ENCODE measurements around the gene C11orf98. TPM values are rescaled to one million over a fixed set of nuclear protein-coding genes. Genes with fewer than 3 reads are reported as not detected.
"Not testable (repeated sequence)": the region's sequence is repeated elsewhere in the genome, so short reads cannot be mapped to it uniquely, and the experiment has no call there.

C11orf98 gene
- 30.4 TPM for total RNA-seq
- long read RNA-seq, transcript C11orf98-201 (4 exons, 654 nt) = major isoform, 13 of 14 reads
- long read RNA-seq, partial matches to known transcripts = 0 of 14 reads
- long read RNA-seq, other reads (novel, unspliced or antisense) = 1 of 14 reads

DNA sequence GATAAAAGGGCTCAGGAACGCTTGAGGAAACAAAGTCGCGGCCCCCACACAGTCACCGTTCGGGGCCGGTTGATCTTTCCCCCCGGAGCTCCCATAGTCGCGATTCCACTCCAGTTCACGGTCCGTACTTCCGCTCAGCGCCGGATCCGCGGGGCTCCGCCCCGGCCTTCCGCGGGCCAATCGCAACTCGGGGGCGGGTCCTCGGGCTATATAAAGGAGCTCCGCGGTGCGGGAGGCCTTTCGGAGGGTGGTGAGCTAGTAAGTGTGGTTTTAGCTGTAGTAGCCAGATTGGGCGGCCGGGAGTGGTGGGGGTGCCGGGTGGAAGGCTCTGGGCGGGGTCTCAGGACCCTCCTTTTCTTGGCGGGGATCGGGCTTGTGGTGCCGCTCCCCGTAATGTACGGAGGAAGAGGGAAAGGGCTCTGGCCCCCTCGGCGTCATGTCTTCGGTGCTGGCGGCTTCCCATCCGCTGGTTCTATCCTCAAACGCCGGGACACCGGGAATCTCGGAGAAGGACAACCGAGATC, at the start of gene C11orf98, which contains the start of gene CSKMT:
Gene C11orf98, minus strand, starts transcription at position 136 of the 524 bp plus-strand sequence. Its CDS starts 41 bp downstream, at position 95.
Gene CSKMT, plus strand, starts transcription at position 238 of the 524 bp plus-strand sequence. CDS start 568 bp downstream, outside the sequence.
- intact Hi-C loops (cut with DNase I) = no loop called here
- DNase-seq = peak; percentile 96
- peak; percentile 98 for ATAC-seq (ENCODE audit: poor library complexity)

DNA sequence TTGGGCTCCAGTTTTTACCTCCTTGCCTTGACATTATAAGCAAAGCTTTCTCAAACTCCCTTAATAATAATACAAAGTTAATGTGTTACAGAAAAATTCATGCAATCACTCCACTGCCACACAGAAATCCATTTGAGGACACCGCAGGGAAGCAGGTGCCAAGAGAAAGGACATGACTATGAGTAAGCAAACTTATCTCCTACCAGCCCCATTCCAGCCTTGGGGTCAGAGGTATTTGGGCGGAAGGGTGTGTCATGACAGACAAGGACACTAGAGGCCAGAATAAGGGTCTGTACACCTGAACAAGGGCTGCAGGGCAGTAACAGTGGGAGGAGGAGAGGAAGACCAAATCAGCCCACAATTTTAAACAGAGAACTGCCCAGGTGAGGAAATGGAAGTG, 48.3 kb upstream of the C11orf98 start:
- intact Hi-C loops (cut with DNase I) = no loop called here
- DNase-seq (no peak), ATAC-seq (ENCODE audit: poor library complexity) (peak; percentile 10)

DNA sequence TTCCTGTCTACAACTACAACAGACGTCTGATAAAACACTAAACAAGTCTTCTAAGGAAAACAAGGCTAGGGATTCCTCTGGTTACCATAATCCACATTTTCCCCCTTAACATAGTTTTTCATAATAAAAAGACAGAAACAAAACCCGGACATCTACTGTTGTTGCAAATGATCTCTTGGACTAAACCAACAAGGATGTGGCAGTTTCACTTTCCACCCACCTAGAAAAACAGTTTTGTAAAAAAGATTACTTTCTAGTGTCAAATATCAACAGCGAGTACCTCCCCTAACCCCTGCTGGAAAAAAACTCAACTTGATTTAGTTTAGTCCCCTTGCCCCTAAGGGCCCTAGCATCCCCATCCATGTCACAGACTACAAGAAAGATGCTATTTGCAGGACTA, 47.9 kb upstream of the C11orf98 start:
- no peak for DNase-seq
- intact Hi-C loops (cut with DNase I) = no loop called here
- no peak for ATAC-seq (ENCODE audit: poor library complexity)

DNA sequence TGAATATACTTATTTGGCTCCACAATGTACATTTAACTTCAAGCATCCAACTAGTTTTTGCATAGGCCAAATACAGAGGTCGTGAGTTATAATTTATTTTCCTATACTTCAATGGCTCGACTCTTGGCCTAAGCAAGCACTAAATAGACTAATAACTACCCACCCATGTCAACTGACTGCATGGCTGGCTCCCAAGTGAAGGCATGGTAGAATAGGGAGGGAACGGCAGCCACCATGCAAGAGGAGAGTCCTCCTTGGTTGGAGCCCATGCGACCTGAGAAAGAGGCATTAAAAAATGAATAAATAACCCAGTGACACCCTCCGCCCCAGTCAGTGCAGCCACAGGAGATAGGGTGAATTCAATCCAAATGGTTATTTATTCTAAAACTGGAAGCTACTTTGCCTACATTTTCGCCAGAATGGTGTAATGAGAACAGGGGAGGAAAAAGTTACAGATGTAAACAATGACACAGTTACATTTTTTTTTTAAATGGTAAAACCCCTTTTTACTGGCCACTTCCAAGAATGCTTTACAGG, 47.3 kb upstream of the C11orf98 start:
- no peak for ATAC-seq (ENCODE audit: poor library complexity)
- intact Hi-C loops (cut with DNase I) = no loop called here
- DNase-seq = no peak

DNA sequence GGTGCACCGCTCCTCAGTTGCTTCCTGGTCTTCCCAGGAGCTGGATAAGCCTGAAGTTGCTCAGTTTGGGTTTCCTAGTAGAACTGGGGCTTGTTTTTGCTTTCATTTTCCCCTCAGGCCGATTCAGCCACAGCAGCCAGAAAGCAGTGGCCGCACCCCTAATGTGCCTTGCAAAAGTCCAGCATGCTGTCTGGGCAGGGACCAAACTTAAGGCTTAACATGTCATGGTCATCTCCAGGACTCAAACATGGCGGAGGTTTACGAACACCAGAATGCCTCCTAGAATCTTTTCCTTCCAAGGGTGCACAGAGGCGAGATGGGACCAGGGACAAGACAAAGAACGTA, 45.0 kb upstream of the C11orf98 start:
- DNase-seq (no peak), ATAC-seq (ENCODE audit: poor library complexity) (no peak)
- intact Hi-C loops (cut with DNase I) = no loop called here

DNA sequence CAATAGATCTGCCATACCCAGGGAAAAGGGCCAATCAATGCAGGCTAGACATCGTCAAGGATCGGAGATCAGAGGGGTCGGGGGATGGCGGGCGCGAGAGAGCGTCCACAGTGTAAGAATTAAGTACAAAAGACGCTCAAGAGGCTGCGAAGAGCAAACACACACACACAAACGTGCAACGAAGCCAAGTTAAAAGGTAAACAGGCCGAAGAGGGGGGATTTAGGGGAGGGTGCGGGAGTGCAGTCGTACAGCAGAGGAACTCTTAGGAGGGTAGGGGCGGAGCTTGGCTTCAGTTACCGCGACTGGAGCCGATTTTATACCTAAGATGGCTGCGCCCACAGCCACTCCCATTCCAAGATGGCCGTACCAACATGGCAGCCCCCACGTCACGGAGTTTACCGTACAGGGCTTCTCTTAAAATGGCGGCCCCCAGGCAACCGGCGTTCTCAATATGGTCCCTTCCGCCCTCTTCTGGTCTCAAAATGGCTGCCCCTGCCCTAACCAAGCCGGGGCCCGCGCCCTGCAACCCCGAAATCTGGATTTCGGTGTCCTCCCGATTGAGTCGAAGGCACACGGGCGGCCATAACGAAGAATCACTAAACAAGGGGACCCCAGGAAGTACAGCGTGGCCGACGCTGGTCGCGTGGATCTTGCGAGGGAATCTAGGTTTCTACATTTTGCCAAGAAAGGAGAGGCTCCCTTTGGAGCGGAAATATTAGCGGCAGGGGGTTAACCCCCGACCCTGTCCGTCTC, 44.4 kb upstream of the C11orf98 start:
- DNase-seq (peak; percentile 99), ATAC-seq (ENCODE audit: poor library complexity) (peak; percentile 85)
- intact Hi-C loops (cut with DNase I) = no loop called here

DNA sequence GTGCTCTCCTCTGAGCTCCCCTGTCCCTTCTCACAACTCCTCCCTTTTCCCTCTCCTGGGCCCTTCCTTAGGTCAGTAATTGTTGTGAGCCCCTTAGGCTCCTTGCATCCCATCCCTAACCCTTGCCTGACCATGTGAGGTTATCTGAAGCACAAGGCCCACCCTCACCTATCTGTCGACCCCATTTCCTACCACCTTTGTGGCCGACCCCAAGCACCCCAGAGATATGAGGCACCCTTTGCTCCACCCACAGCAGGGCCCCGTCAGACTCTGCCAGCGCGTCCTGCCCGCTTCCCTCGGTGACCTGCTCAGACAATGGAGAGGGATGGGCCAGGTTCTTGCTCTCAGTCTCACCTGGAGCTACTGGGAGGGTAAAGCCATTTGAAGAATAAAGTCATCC, 43.8 kb upstream of the C11orf98 start:
- intact Hi-C loops (cut with DNase I) = no loop called here
- DNase-seq (no peak), ATAC-seq (ENCODE audit: poor library complexity) (no peak)

DNA sequence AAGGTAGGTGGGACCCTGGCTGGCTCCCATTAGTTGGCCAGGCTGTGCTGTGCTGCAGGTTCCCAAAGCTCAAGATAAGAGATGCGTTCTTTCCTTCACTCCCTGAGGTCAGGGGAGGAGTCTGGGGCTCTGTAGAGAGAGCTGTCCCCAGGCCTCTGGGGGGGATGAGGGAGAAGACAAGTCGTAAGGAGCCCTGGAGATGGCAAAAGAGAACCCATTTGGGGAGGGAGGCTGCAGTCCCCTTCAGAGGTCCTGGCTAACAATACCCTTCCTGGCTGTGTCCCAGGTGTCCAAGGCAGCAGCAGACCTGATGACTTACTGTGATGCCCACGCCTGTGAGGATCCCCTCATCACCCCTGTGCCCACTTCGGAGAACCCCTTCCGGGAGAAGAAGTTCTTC, 43.4 kb upstream of the C11orf98 start:
- DNase-seq (no peak), ATAC-seq (ENCODE audit: poor library complexity) (no peak)
- intact Hi-C loops (cut with DNase I) = no loop called here

DNA sequence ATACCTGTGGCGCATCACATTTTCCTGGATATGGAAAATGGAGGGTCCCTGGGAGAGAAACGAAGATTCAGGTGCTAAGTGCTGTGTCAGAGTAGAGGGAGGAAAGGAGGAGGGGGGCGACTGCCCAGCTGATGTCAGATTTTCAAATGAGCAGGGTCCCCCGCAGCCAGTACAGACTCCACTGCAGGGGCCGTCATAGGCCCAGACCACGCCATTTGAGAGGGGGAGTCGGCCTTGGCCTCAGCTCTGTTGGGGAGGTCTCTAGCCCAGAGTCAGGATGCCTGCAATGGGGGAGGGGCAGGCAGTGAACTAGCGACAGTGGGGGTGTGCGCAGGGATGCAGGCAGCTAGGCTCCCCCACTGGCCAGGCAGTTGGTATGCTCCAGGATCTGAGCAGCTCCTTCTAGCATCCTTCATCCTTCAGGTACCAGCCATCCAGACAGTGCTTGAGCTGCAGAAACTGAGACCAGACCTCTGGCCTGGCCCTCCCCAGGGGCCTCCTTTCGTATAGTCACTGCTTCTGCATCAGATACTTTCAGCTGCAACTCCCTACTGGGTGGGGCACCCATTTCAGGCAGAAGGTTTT, 42.4 kb upstream of the C11orf98 start, which contains the start of the genes BSCL2 and GNG3:
Gene BSCL2, minus strand, starts transcription at position 148 of the 585 bp plus-strand sequence. CDS start 229 bp downstream, outside the sequence.
Gene GNG3, plus strand, starts transcription at position 400 of the 585 bp plus-strand sequence. CDS start 620 bp downstream, outside the sequence.
- no peak for ATAC-seq (ENCODE audit: poor library complexity)
- no peak for DNase-seq
- intact Hi-C loops (cut with DNase I) = no loop called here

DNA sequence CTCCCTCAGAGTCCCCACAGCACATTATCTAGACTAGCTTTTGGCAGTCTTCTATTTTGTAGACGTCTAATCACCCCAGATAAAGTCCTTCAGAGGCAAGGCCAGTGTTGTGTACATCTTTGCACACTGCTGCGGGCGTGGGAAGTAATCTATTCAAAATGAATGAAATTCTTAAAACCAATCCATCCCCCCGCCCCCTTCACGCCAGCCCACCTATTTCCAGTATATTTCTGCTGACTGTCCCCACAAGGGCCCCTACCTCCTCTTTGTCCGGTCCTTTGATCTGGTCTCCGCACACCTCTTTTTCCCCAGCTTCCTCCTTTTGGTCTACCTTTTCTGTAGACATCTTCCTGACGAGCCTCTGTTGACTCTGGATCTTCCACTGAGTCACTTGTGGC, 41.8 kb upstream of the C11orf98 start:
- intact Hi-C loops (cut with DNase I) = no loop called here
- DNase-seq (no peak), ATAC-seq (ENCODE audit: poor library complexity) (no peak)

DNA sequence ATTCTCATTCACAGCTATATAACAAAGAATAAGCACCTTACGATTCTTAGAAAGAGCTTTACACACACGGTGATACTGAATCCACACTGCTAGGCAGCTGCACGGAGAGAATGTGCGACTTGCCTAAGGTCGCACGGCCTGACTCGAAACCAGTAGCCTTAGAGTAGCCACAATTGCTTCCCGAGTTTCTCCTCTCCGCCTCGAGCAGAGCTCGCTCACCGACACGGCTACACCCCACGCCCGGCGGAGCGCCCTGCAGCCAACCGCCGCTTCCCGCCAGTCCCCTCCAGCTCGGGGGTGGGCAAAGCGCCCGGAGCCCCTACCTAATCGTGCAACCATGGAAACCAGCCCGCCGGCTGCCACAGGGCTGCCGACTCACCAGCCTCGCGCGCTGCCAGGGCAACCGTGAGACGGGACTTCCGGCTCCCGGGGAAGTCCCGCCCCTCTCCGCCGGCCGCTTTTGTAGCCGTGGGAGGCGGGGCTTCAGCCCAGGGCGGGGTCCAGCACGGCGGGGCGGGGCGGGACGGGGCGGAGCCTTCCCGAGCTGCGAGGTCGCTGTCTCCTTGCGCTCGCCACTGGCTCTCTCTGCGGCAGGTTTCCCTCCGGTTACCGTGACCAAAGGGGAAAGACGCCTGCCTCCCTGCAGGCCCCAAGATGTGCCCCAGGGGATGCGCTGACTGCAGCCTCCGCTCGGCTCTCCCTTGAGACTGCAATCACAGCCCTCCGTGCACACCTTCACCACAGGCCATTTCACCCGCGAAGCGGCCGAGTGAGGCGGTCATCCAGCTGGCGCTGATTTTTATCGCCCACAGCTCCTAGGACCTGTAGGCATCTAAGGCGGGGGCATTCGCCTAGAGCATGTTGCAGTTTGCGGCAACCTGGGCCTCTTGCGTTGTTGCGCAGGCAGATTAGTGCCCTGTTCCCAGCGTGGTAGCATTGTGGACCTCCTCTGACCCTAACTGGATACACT, 41.2 kb upstream of the C11orf98 start:
- DNase-seq (peak; percentile 97), ATAC-seq (ENCODE audit: poor library complexity) (peak; percentile 88)
- intact Hi-C loops (cut with DNase I) = no loop called here

DNA sequence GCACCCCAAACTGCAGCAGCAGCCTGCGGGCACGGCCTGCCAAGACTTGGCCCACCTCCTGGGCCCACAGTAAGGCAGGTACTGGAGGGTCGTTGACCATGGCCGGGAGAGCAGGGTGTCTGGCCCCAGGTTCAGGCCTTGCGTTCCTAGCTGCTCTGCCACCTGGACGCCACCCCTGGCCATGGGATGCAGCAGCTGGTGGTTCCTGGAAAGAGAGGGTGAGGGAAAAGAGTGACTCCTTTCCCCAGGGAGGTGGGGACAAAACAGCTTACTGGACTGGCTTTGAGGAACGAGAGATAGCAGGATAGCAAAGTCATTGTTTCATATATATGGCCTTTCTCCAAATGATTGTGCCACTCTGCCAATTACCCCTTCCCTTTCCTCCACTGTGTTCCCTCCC, 40.4 kb upstream of the C11orf98 start:
- DNase-seq (no peak), ATAC-seq (ENCODE audit: poor library complexity) (no peak)
- intact Hi-C loops (cut with DNase I) = no loop called here

DNA sequence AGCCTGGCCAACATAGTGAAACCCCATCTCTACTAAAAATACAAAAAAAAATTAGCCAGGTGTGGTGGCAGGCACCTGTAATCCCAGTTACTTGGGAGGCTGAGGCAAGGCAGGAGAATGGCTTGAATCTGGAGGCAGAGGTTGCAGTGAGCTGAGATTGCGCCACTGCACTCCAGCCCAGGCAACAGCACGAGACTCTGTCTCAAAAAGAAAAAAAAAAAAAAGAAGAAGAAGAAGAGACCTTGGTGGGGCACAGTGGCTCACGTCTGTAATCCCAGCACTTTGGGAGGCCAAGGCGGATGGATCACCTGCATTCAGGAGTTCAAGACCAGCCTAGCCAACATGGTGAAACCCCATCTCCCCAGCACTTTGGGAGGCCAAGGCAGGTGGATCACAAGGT, 38.9 kb upstream of the C11orf98 start:
- not testable (repeated sequence) for ATAC-seq (ENCODE audit: poor library complexity); DNase-seq

DNA sequence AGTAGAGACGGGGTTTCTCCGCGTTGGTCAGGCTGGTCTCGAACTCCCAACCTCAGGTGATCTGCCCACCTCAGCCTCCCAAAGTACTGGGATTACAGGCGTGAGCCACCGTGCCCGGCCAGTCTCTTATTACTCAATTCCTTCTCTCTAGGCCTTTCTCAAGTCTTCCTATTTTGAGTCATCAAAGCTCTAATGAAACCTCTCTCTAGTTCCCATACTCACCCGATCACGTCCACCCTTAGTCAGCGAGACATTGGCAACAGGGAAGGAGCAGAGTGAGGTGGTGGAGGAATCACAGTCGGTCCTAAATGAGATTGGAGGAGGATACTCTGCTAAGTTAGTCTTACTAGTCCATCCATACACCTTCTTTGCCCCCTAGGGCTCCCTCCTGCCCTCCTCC, 37.2 kb upstream of the C11orf98 start:
- ATAC-seq (ENCODE audit: poor library complexity) (no peak), DNase-seq (no peak)
- intact Hi-C loops (cut with DNase I) = no loop called here

More for the DNA sequence above, 38.9 kb upstream of the C11orf98 start:
- intact Hi-C loops (cut with DNase I) = not testable (repeated sequence)

DNA sequence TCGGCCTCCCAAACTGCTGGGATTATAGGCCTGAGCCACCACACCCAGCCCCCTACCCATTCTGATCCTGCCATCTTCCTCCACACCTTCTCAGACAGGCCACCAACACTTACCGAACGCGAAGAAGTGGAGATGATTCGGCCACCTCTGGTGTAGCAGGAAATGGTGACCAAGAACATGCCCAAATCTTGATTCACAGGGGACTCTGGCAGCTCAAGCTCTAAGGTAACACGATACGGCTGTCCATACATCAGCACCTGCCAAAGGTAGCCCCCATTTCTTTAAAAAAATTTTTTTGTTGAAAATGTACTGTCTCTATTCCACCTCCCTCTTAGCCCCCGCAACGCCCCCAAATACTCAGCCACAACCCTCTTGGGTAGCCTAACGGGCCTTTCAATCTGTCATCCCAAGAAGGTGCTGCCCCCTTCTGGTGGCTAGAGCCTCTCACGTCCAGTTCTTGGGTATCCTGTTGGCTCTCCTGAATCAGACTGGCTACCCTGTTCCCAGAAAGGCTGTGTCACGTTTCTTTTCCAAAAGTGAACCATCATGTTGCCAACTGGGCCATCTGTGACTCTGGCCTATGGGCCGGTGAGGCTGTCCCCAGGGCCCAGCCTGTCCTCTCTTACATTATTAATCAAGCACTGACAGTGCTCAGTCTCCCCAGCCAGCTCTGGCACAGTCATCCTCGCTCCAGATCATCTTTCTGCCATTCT, 29.6 kb upstream of the C11orf98 start:
- ATAC-seq (ENCODE audit: poor library complexity) = peak; percentile 83
- intact Hi-C loops (cut with DNase I) = loop anchor here (10.0 kb wide), 1 partner anchor 300 kb away; no protein-coding TSS in a partner anchor
- peak; percentile 86 for DNase-seq

DNA sequence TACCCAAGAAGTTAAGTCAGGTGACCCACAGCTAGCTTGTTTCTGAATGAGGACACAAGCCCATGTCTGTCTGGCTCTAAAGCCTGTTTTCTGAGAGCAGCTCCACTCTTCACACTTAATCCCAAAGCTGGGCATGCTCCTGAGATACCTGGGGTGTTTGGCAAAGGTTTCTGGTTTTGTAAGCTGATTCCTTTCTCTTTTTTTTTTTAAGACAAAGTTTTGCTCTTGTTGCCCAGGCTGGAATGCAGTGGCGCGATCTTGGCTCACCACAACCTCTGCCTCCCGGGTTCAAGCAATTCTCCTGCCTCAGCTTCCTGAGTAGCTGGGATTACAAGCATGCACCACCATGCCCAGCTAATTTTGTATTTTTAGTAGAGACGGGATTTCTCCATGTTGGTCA, 28.6 kb upstream of the C11orf98 start:
- not testable (repeated sequence) for DNase-seq; ATAC-seq (ENCODE audit: poor library complexity)
- intact Hi-C loops (cut with DNase I) = loop anchor here (10.0 kb wide), 1 partner anchor 299 kb away; no protein-coding TSS in a partner anchor

DNA sequence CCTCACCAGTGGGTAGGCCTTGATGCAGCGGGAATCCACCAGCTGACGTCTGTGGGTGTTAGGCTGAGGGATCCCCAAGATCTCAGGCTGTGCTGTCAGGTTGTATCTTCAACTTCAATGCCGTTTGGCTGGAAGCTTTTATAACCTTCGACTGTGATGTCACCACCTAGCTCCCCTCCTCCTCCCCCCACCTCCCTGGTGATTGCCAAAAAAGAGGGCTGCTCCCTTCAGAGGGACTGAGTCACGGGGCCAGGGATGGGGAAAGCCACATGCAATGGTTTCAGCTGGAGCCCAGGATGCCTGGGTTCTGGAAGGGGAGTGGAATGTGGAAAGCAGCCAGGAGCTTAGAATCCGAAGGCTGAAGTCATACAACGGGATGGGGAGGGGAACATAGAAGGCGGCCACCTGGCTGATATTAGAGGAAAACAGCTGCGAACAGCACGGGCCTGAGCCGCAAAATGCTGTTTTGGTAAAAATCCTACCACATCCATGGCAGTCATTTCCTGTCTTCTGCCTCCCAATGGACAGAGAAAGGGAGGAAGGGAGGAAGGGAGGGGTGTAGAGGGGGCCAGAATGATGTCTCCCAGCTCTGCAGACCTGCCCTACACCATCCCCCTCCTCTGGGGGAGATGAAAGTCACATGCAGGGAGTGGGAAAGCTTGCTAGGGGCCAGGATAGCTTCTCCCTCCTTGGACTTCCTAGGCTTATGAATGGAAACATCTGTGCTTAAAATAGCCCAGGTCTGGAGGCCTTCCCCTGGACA, 24.6 kb upstream of the C11orf98 start, which contains the start of gene LRRN4CL:
Gene LRRN4CL, minus strand, starts transcription at position 110 of the 763 bp plus-strand sequence. CDS start 1,022 bp downstream, outside the sequence.
- ATAC-seq (ENCODE audit: poor library complexity) (peak; percentile 88), DNase-seq (peak; percentile 82)
- intact Hi-C loops (cut with DNase I) = loop anchor here (10.0 kb wide), 1 partner anchor 295 kb away; no protein-coding TSS in a partner anchor

Measured in Right ventricle myocardium superior (tissue), 1 donor.